ENCODE data around the gene CD4. TPM values are rescaled to one million over a fixed set of nuclear protein-coding genes. Genes with fewer than 3 reads are reported as not detected.

Gene CD4
- total RNA-seq: 10 to 100 TPM; 16.4 to 65.4 (median 29.6) TPM

GRCh38 chr12:6788972-6789924 is at the start of gene CD4:
Gene CD4, plus strand, starts transcription at chr12:6789528. Its CDS starts 10,611 bp downstream, at chr12:6800139.
- TF ChIP-seq CTCF (IDR thresholded peaks at IDR 0.05; ENCODE audit: low read depth): no peak

DNA sequence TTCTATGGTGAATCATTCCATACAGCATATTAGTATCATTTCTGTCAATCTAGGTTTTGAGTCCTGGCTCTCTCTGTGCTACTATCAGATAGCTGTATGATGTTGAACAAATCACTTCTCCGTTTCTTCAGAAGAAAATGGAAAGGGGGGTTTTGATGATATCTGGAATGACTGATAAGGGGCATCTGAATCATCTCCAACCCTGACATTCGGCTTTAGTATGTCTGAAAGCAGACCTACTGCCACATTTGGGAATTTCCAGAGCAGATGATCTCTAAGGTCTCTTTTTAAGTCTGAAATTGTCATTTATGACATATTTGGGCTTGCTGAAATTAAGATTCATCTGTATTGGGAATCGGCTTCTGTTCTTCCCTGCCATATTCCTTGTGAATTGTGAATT is 46.5 kb upstream of the CD4 start:
- no peak for TF ChIP-seq CTCF (IDR thresholded peaks at IDR 0.05; ENCODE audit: low read depth)

- TF ChIP-seq CTCF (IDR thresholded peaks at IDR 0.05; ENCODE audit: low read depth): no peak
Measured at GRCh38 chr12:6745741-6746525, 43.4 kb upstream of the CD4 start.

DNA sequence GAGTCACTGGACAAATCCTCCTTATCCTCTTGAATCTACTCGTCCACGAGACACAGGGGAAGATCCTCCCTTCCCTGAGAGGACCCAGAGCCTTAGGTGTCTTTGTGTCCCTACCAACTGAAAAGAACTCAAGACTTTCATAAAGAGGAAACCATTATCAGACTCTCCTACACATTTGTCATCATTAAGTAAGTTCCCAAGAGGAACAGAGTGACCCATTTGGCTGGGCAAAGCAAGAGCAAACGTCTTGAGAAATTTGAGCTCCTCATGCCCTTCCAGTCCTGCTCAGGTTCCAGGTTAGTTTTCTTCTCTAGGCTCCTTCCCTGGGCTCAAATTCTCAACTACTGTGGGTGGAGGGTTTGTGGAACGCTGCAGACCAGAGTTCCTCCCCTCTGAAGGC is 42.1 kb upstream of the CD4 start:
- TF ChIP-seq CTCF (IDR thresholded peaks at IDR 0.05; ENCODE audit: low read depth): no peak

DNA sequence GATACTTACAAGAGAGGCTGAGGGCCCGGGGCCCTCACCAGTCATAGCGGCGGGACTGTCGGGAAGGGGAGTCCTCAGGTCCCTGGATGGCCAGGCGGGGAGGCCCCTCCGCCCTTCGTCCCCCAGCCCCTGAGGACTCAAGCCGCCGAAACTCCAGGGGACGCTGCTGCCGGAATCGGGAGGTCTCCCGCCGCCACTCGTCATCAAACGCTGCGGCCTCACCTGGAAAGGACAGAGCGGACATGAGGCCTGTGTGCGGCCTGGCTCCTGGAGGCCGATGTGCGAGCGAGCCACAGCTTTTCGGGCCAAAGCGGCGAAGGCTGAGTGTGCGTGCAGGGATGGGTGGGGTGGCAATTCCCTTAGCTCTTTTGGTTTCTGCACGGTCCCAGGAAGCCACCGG is 40.6 kb upstream of the CD4 start:
- TF ChIP-seq CTCF (IDR thresholded peaks at IDR 0.05; ENCODE audit: low read depth): no peak

GRCh38 chr12:6750506-6750905 is 38.8 kb upstream of the CD4 start:
- TF ChIP-seq CTCF (IDR thresholded peaks at IDR 0.05; ENCODE audit: low read depth): no peak

DNA sequence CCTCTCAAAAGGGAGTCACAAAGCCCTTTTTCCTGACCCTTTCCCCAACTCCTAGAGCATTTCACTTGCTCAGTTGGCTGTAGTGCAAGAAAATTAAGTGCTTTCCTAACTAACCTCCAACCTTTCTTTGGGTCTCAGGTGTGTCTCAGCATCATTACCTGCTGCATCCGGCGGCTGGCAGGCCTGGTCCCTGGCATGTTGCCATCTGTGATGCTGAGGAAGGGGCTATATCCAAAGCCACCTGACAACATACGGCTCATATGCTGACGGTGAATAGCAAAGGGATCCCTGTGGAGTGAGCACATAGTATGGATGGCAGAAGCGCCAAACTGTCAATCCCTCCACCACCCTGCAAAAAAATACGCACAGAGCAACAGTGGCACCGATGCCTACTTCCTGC is 37.6 kb upstream of the CD4 start:
- no peak for TF ChIP-seq CTCF (IDR thresholded peaks at IDR 0.05; ENCODE audit: low read depth)

Data from subcutaneous adipose tissue (tissue), 4 donors.